ENCODE data around the gene ZKSCAN4. TPM values are rescaled to one million over a fixed set of nuclear protein-coding genes. Genes with fewer than 3 reads are reported as not detected.

ZKSCAN4 gene
- total RNA-seq, 1 experiment from 2014 or later = 7.3 TPM

DNA sequence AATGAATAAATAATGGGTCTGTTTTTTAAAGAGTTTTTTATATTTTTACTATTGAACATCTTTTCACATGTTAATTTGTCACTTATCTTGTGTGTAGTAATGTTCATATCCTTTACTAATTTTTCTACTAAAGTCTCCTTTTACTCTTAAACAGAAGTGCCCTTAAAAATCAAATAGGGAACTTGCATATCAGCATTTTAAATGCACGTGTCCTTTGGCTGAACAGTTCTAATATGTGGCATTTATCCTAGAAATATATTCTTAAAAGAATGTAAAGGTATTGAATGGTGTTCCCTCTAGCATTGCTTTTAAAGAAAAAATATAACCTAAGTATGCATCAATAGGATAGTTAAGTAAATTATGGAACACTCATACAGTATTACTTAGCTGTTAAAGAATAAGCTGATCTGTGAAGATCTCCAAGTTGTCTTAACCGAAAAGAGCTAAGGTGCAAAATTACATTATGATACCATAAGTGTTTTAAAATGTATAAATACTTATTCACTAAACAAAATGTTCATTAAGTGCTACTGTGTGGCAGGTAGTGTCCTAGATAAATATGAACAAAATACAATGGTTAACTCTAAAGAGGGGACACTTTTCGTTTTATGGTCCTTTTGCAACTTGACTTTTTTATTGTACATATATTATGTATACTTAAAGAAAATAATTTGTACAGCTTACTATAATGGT is 28.7 kb upstream of the ZKSCAN4 start (continued):
- TF ChIP-seq ZNF232 (CRISPR knock-in tag; IDR thresholded peaks at IDR 0.05) = no peak
- TF ChIP-seq, protein P1, sequence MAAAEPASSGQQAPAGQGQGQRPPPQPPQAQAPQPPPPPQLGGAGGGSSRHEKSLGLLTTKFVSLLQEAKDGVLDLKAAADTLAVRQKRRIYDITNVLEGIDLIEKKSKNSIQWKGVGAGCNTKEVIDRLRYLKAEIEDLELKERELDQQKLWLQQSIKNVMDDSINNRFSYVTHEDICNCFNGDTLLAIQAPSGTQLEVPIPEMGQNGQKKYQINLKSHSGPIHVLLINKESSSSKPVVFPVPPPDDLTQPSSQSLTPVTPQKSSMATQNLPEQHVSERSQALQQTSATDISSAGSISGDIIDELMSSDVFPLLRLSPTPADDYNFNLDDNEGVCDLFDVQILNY (CRISPR knock-in tag; IDR thresholded peaks at IDR 0.05) = no peak
- TF ChIP-seq KAT7 (CRISPR knock-in tag; IDR thresholded peaks at IDR 0.05; ENCODE audit: borderline replicate concordance) = no peak
- TF ChIP-seq, protein P2, sequence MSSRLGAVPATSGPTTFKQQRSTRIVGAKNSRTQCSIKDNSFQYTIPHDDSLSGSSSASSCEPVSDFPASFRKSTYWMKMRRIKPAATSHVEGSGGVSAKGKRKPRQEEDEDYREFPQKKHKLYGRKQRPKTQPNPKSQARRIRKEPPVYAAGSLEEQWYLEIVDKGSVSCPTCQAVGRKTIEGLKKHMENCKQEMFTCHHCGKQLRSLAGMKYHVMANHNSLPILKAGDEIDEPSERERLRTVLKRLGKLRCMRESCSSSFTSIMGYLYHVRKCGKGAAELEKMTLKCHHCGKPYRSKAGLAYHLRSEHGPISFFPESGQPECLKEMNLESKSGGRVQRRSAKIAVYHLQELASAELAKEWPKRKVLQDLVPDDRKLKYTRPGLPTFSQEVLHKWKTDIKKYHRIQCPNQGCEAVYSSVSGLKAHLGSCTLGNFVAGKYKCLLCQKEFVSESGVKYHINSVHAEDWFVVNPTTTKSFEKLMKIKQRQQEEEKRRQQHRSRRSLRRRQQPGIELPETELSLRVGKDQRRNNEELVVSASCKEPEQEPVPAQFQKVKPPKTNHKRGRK (CRISPR knock-in tag; IDR thresholded peaks at IDR 0.05; ENCODE audit: borderline replicate concordance) = no peak

DNA sequence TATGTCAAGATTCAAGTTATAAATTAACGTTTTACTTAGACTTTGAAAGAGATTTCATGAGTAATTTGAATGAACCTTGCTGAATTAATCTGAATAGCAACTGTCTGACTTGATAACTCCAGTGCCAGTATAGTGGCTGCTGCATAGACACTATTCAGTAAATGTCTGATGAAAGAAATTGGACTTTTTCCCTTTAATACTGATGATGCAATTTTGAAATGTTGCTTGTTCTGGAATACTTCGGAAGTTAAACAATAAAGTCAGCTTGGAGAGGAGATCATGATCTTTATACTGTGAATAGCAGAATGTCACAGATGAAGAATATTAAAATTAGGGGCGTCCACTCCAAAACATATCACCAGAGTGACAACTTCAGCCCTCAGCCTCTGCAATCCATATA is 25.7 kb upstream of the ZKSCAN4 start:
- POLR2A ChIA-PET = no interaction called here
- H3K27me3 Mint-ChIP-seq (ENCODE audit: low read depth) = peaks cover 4% of the 10 kb centered on the region; the same call in 1 of the 2 replicates
- no peak for ATAC-seq
- no peak overlapping the region for H3K27ac Mint-ChIP-seq
- H3K4me1 Mint-ChIP-seq = peaks cover 10% of the 10 kb centered on the region
- CTCF ChIA-PET = no interaction called here
- H3K9me3 Mint-ChIP-seq = no peaks in the 10 kb centered on the region
- no peak for DNase-seq (ENCODE audit: low spot score)
- H3K4me3 Mint-ChIP-seq = no peak overlapping the region
- TF ChIP-seq OVOL2 (CRISPR knock-in tag; IDR thresholded peaks at IDR 0.05; ENCODE audit: borderline replicate concordance) (no peak), FOXJ3 (CRISPR knock-in tag; IDR thresholded peaks at IDR 0.05; ENCODE audit: borderline replicate concordance) (no peak)
- TF ChIP-seq, protein P3, sequence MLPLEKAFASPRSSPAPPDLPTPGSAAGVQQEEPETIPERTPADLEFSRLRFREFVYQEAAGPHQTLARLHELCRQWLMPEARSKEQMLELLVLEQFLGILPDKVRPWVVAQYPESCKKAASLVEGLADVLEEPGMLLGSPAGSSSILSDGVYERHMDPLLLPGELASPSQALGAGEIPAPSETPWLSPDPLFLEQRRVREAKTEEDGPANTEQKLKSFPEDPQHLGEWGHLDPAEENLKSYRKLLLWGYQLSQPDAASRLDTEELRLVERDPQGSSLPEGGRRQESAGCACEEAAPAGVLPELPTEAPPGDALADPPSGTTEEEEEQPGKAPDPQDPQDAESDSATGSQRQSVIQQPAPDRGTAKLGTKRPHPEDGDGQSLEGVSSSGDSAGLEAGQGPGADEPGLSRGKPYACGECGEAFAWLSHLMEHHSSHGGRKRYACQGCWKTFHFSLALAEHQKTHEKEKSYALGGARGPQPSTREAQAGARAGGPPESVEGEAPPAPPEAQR (CRISPR knock-in tag; IDR thresholded peaks at IDR 0.05) = no peak
- H3K36me3 Mint-ChIP-seq = peaks cover 16% of the 10 kb centered on the region

DNA sequence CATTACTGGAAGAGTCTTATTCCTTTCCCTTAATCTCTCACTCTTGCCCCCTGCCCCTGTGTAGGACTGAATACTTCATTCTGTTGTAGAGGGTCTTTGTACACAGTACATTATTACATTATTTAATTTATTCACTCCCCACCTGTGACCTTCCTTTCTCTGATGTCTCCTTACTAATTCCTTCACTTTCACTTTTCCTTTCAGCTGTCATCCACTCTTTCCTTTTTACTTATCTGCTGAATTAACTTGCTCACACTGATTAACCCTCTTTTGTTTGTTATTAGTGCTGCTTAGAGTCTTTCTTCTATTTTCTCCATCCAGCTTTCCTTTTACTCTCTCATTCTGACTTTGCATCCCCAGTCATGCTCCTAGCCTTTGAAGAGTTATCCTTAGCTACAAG is 22.8 kb upstream of the ZKSCAN4 start:
- Mint-ChIP-seq H3K27me3 (ENCODE audit: low read depth) (no peaks in the 10 kb centered on the region), H3K4me3 (no peak overlapping the region), H3K27ac (no peak overlapping the region), H3K9me3 (no peaks in the 10 kb centered on the region), H3K4me1 (no peaks in the 10 kb centered on the region), H3K36me3 (peaks cover 24% of the 10 kb centered on the region)
- ChIA-PET POLR2A (no interaction called here), CTCF (no interaction called here)
- no peak for TF ChIP-seq GRHL2 (CRISPR knock-in tag; IDR thresholded peaks at IDR 0.05; ENCODE audit: insufficient replicate concordance, severe bottlenecking)
- TF ChIP-seq, protein P4, sequence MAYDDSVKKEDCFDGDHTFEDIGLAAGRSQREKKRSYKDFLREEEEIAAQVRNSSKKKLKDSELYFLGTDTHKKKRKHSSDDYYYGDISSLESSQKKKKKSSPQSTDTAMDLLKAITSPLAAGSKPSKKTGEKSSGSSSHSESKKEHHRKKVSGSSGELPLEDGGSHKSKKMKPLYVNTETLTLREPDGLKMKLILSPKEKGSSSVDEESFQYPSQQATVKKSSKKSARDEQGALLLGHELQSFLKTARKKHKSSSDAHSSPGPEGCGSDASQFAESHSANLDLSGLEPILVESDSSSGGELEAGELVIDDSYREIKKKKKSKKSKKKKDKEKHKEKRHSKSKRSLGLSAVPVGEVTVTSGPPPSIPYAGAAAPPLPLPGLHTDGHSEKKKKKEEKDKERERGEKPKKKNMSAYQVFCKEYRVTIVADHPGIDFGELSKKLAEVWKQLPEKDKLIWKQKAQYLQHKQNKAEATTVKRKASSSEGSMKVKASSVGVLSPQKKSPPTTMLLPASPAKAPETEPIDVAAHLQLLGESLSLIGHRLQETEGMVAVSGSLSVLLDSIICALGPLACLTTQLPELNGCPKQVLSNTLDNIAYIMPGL (CRISPR knock-in tag; IDR thresholded peaks at IDR 0.05) = no peak
- DNase-seq (ENCODE audit: low spot score) (no peak), ATAC-seq (no peak)

DNA sequence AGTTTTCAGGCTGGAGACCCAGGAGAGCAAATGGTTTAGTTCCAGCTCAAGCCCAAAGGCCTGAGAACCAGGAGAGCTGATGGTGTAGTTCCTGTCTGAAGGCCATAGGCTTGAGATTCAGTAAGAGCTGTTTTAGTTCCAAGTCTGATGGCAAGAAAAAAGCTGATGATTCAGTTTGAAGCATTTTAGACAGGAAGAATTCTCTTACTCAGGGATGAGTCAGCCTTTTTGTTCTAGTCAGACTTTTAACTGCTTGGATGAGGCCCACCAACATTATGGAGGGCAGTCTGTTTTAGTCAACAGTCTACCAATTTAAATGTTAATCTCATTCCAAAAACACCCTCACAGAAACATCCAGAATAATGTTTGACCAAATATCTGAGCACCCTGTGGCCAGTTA is 17.4 kb upstream of the ZKSCAN4 start:
- POLR2A ChIA-PET = no interaction called here

More for the DNA sequence above, 17.4 kb upstream of the ZKSCAN4 start:
- no peak for DNase-seq (ENCODE audit: low spot score)
- H3K36me3 Mint-ChIP-seq = peaks cover 14% of the 10 kb centered on the region; the same call in 1 of the 2 replicates
- H3K9me3 Mint-ChIP-seq = no peaks in the 10 kb centered on the region
- no peak overlapping the region for H3K27ac Mint-ChIP-seq
- H3K4me3 Mint-ChIP-seq = no peak overlapping the region
- no peak for ATAC-seq
- peaks cover 11% of the 10 kb centered on the region for H3K27me3 Mint-ChIP-seq (ENCODE audit: low read depth)
- CTCF ChIA-PET = no interaction called here
- TF ChIP-seq, protein P5, sequence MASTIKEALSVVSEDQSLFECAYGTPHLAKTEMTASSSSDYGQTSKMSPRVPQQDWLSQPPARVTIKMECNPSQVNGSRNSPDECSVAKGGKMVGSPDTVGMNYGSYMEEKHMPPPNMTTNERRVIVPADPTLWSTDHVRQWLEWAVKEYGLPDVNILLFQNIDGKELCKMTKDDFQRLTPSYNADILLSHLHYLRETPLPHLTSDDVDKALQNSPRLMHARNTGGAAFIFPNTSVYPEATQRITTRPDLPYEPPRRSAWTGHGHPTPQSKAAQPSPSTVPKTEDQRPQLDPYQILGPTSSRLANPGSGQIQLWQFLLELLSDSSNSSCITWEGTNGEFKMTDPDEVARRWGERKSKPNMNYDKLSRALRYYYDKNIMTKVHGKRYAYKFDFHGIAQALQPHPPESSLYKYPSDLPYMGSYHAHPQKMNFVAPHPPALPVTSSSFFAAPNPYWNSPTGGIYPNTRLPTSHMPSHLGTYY (CRISPR knock-in tag; IDR thresholded peaks at IDR 0.05) = no peak
- TF ChIP-seq TEAD1 (CRISPR knock-in tag; IDR thresholded peaks at IDR 0.05) (no peak), ZNF121 (CRISPR knock-in tag; IDR thresholded peaks at IDR 0.05) (no peak)
- H3K4me1 Mint-ChIP-seq = no peaks in the 10 kb centered on the region
